Activated T-helper 17 cell treated with anti-CD3 and anti-CD28 coated beads, Interleukin-2, amount 50 U/mL, for 72 hours (primary cell): ENCODE measurements around the gene ZNF76. TPM values are rescaled to one million over a fixed set of nuclear protein-coding genes. Genes with fewer than 3 reads are reported as not detected.

Experiments used
- ATAC-seq: fragments of 150-1000 bp; cut with Tn5 transposase; replicated peaks from 2 replicates; pipeline ENCODE4 v1.10.0; 2021; ENCODE audit warnings: mild to moderate bottlenecking, moderate library complexity
- H3K27ac Mint-ChIP-seq: one replicate; pipeline ENCODE4 v1.8.0; 2022; ENCODE audit warnings: mixed read lengths
- H3K27me3 Mint-ChIP-seq: one replicate; pipeline ENCODE4 v1.8.0; 2022; ENCODE audit warnings: mixed read lengths
- H3K36me3 Mint-ChIP-seq: one replicate; pipeline ENCODE4 v1.8.0; 2022; ENCODE audit warnings: low read depth, mild to moderate bottlenecking, mixed read lengths
- H3K4me1 Mint-ChIP-seq: one replicate; pipeline ENCODE4 v1.8.0; 2022; ENCODE audit warnings: mixed read lengths
- H3K4me3 Mint-ChIP-seq: one replicate; pipeline ENCODE4 v1.8.0; 2022; ENCODE audit warnings: mild to moderate bottlenecking, mixed read lengths
- H3K9me3 Mint-ChIP-seq: one replicate; pipeline ENCODE4 v1.8.0; 2022; ENCODE audit warnings: mixed read lengths
- total RNA-seq, 2 donors: library from RNA; stranded (reverse); gene quantifications; one replicate each; pipeline ENCODE4 v1.2.3, GENCODE V29; 2022

ZNF76 gene
- total RNA-seq, 2 donors from 2014 or later, result 44.3 to 53.2 TPM

DNA sequence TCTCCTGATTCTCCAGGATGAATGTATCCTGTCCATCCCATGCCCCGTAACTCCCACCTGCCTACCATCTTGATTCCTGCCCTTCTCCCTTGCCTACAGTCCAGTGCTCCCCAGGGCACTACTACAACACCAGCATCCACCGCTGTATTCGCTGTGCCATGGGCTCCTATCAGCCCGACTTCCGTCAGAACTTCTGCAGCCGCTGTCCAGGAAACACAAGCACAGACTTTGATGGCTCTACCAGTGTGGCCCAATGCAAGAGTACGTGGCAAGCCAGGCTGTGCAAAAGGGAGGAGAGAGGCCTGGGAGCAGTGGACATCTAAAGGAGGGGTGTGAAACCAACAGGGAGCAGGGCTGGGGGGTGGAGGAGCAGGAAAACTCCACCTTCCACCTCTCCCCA lies 15.0 kb upstream of the ZNF76 start:
- Mint-ChIP-seq H3K4me1 (peaks cover 16% of the 10 kb centered on the region), H3K27ac (no peak overlapping the region), H3K27me3 (no peaks in the 10 kb centered on the region), H3K4me3 (no peak overlapping the region), H3K36me3 (no peaks in the 10 kb centered on the region), H3K9me3 (no peaks in the 10 kb centered on the region)
- no peak for ATAC-seq

DNA sequence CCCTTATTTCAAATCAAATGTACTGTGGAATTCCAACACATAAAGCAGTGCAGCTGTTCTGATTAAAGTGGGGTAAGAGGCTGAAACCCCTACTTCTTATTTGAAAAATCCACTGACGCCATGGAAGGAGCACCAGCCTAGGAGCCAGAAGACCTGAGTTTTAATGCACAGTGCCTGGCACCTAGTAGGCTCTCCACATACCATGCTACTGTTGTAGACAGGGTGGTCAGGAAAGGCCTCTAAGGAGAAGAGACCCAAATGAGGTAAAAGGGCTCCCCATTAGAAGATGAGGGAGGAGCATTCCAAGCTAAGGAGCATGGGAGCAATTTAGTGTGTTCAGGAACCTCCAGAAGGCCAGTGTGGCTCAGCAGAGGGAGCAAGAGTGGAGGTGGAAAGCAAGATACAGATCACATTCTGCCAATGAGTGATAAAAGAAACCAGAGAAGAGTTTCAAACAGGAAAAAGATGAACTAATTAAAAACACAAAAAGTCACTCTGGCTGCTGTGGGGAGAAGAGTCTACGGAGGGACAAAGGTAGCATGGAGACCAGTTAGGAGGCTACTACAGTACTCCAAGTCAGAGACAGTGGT lies 11.8 kb upstream of the ZNF76 start:
- Mint-ChIP-seq H3K4me1 (peaks cover 26% of the 10 kb centered on the region), H3K27me3 (no peaks in the 10 kb centered on the region), H3K9me3 (no peaks in the 10 kb centered on the region), H3K27ac (peak overlapping the region; percentile 51), H3K36me3 (no peaks in the 10 kb centered on the region), H3K4me3 (peak overlapping the region; percentile 41)
- peak; percentile 89 for ATAC-seq

DNA sequence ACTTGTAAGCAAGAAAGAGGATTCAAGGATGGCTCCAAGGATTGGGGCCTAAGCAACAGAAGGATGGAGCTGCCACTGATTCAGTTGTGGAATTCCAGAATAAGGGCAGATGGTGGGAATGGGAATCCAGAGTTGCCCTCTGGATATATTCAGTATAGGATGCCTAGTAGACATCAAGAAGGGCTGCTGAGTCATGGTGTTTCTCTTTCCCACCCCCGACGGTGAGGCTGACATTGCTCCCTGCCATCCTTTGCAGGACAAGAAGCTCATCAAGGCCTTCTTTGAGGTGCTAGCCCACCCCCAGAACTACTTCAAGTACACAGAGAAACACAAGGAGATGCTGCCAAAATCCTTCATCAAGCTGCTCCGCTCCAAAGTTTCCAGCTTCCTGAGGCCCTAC lies 11.2 kb upstream of the ZNF76 start:
- H3K27ac Mint-ChIP-seq, result peak overlapping the region; percentile 70
- peak; percentile 67 for ATAC-seq
- H3K36me3 Mint-ChIP-seq, result no peaks in the 10 kb centered on the region
- H3K4me1 Mint-ChIP-seq, result peaks cover 26% of the 10 kb centered on the region
- H3K4me3 Mint-ChIP-seq, result peak overlapping the region; percentile 41
- no peaks in the 10 kb centered on the region for H3K9me3 Mint-ChIP-seq
- no peaks in the 10 kb centered on the region for H3K27me3 Mint-ChIP-seq

DNA sequence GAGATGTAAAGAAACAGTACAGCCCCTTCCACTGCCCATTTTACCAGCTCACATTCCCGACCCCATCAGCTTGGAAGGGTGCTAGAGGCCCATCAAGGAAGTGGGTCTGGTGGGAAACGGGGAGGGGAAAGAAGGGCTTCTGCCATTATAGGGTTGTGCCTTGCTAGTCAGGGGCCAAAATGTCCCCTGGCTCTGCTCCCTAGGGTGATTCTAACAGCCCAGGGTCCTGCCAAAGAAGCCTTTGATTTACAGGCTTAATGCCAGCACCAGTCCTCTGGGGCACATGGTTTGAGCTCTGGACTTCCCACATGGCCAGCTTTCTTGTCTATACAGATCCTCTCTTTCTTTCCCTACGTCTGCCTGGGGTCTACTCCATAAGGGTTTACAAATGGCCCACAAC lies 10.6 kb upstream of the ZNF76 start:
- Mint-ChIP-seq H3K4me3 (peak overlapping the region; percentile 41), H3K36me3 (no peaks in the 10 kb centered on the region), H3K4me1 (peaks cover 26% of the 10 kb centered on the region), H3K27ac (peak overlapping the region; percentile 70), H3K9me3 (no peaks in the 10 kb centered on the region), H3K27me3 (no peaks in the 10 kb centered on the region)
- no peak for ATAC-seq

DNA sequence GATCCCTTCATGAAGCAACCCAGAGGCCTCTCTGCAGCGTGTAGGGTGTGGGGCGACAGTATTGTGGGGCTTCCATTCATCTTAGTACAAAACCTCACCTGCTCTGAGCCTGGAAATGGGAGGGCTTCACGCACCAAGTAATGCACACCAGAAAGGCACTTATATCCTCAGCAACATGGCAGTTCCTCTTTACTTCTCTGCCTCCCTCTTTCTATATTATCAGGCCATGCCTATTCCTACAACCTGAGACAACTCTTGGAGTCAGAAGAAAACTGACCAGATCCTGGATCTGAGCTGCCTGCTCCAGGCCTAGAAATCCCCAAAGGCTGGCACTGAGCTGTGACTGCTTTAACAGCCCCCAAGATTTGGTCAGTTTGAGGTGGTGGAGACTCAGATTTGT lies 7.6 kb upstream of the ZNF76 start:
- Mint-ChIP-seq H3K27ac (no peak overlapping the region), H3K4me1 (peaks cover 26% of the 10 kb centered on the region), H3K4me3 (no peak overlapping the region), H3K9me3 (no peaks in the 10 kb centered on the region), H3K36me3 (no peaks in the 10 kb centered on the region), H3K27me3 (no peaks in the 10 kb centered on the region)
- no peak for ATAC-seq

DNA sequence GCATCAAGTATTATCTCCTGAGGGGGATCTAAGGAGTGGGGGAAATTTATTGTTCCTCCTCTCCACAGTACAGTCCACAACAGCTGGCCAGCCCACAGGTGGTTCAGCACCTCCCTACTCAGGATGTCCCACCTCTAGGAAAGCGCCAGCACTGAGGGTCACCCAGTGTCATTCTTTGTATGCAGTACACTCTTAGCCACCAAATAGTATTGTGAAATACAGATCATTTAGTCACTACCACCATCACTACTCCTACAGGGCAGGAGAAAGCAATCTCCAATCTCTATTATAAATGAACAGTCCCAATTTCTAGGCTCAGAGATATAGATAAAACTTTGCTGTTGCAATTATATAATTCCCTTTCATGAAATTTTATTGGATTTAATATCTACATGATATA lies 6.3 kb upstream of the ZNF76 start:
- H3K27me3 Mint-ChIP-seq, result no peaks in the 10 kb centered on the region
- peaks cover 19% of the 10 kb centered on the region for H3K4me1 Mint-ChIP-seq
- H3K36me3 Mint-ChIP-seq, result no peaks in the 10 kb centered on the region
- H3K4me3 Mint-ChIP-seq, result no peak overlapping the region
- H3K9me3 Mint-ChIP-seq, result no peaks in the 10 kb centered on the region
- no peak overlapping the region for H3K27ac Mint-ChIP-seq
- no peak for ATAC-seq

DNA sequence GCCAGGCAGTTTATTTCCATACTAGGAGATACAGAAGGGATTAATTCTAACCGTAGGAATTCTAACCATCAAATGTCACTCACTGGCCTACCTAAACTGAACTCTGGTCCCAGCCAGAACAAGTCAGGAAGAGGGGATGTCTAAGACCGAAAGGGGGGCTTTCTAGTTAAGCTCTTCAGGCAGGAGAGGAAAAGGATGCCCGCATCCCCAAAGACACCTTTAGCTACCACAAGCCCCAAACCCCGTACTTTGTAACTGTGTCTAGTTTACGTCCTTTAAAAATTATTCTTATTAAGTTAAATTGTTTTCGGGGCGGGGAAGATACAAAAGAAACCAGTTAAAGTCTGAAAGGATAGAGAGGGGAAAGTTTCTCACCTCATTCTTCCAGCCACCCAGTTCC lies 1.2 kb upstream of the ZNF76 start:
- Mint-ChIP-seq H3K27ac (peak overlapping the region; percentile 96), H3K9me3 (no peaks in the 10 kb centered on the region), H3K4me3 (peak overlapping the region; percentile 95)

DNA sequence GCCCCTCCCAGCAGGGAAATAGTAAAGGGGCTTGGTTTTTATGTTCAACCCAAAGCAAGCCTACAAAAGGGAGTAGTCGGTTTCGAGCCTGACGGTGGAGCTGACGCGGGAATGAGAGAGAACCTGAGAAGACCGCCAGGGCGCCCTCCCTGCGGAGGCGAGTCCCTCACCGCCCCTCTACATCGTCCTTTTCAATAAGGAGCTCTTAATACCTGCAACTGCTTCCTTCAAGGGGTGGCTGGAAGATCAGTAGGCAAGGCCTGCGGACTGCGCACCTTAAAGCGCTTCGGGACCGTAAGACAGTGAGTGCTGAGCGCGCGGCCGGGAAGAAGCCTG lies 709 bp upstream of the ZNF76 start:
- H3K4me1 Mint-ChIP-seq, result peaks cover 27% of the 10 kb centered on the region
- peak overlapping the region; percentile 96 for H3K27ac Mint-ChIP-seq
- no peaks in the 10 kb centered on the region for H3K27me3 Mint-ChIP-seq
- peak overlapping the region; percentile 95 for H3K4me3 Mint-ChIP-seq
- ATAC-seq, result peak; percentile 19
- no peaks in the 10 kb centered on the region for H3K9me3 Mint-ChIP-seq
- H3K36me3 Mint-ChIP-seq, result peaks cover 7% of the 10 kb centered on the region

More for the DNA sequence above, 1.2 kb upstream of the ZNF76 start:
- Mint-ChIP-seq H3K4me1 (peaks cover 26% of the 10 kb centered on the region), H3K27me3 (no peaks in the 10 kb centered on the region), H3K36me3 (peaks cover 7% of the 10 kb centered on the region)
- ATAC-seq, result no peak

DNA sequence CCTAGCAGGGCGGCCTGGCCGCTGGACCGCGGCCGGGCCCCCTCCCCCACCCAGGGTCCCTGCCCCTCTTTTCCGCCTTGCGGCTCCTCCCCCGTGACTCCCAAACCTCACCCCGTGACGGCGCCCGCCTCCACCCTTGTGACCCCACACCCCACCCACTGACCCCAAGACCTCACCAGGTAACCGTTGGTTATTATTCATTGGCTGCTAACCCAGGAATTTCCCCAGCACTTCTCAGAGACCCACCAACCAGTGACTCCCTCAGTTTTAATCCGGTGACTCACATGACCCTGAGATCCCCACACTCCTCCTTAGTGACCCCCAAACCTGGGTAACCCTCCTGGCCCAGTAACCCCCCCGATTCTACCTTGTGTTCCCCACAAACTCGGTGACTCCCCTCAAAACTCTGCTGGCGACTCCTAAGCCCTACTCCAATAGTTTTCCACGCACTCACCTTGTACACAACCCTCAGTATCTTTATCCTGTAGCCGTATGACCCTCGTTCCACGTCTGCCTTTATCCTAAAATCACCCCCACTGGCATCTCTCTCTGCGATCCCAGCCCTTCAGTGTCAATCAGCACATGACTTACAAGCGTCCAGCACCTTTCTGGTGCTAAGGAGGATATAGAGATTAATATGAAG lies 534 bp downstream of the ZNF76 start:
- H3K27ac Mint-ChIP-seq, result peak overlapping the region; percentile 96
- peaks cover 7% of the 10 kb centered on the region for H3K36me3 Mint-ChIP-seq
- H3K27me3 Mint-ChIP-seq, result no peaks in the 10 kb centered on the region
- ATAC-seq, result peak; percentile 42
- no peaks in the 10 kb centered on the region for H3K9me3 Mint-ChIP-seq
- peak overlapping the region; percentile 95 for H3K4me3 Mint-ChIP-seq
- H3K4me1 Mint-ChIP-seq, result peaks cover 32% of the 10 kb centered on the region

DNA sequence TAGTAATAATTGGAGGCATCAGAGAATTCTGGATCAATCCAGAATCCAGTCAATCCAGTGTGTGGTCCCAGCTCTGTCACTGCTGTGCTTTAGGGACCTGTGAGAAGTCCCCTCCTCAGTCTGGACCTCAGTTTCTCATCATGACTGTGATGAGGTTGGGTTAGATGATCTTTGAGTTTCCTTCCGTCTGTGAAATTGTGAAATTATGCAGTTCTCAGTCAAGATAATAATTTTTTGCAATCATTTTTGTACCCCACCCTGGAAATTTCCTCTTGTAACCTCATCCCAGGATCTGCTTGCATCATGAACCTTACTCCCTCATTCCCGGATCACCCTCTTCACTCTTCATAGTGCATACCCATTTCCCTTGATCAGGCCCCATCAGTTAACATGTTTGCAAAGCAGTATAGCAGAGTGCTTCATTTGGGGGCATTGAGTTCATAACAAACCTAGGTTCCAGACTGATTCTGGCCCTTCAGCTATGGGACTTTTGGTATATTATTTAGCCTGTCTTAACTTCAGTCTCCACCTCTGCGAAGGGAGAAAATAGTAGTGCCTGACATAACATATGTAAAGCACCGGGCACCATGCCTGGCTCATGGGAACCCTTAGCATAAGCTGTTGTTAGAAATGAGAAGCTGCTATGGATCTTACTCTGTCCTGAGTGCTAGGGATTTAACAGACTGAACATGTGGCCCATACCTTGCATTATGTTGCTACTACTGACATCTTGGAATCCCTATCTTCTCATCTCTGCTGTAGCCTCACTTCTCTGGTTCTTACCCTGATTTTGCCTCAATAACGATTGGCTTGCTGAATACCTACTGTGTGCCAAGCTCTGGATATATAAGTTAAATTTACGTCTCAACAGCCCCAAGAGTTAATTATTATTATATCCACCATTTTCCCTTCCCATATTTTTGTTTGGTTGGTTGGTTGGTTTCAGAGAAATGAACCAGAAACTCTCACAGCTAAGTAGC lies 1.3 kb downstream of the ZNF76 start:
- Mint-ChIP-seq H3K36me3 (peaks cover 9% of the 10 kb centered on the region), H3K9me3 (no peaks in the 10 kb centered on the region), H3K4me1 (peaks cover 35% of the 10 kb centered on the region), H3K4me3 (peak overlapping the region; percentile 95), H3K27ac (peak overlapping the region; percentile 96), H3K27me3 (no peaks in the 10 kb centered on the region)
- no peak for ATAC-seq

DNA sequence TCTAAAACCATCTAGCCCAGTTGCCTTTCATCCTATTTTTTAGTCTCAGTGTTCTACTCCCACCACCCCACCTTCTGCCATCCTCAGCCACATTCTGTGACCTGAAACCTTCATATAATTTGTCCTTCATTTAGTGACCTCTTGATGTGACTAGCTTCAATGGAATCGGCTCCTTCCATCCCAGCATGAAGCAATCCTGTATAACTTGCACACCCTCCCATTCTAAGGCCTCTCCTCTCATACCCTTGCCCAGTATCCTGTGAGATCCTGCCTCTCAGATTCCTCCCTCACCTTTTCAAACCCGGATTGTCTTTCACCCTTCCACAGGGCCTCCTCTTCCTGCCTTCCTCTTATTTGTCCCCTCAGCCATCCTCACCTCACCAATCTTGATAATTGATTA lies 3.1 kb downstream of the ZNF76 start:
- peak overlapping the region; percentile 12 for H3K27ac Mint-ChIP-seq
- H3K27me3 Mint-ChIP-seq, result no peaks in the 10 kb centered on the region
- H3K4me3 Mint-ChIP-seq, result no peak overlapping the region
- ATAC-seq, result no peak
- H3K9me3 Mint-ChIP-seq, result no peaks in the 10 kb centered on the region
- peaks cover 11% of the 10 kb centered on the region for H3K36me3 Mint-ChIP-seq
- peaks cover 37% of the 10 kb centered on the region for H3K4me1 Mint-ChIP-seq

DNA sequence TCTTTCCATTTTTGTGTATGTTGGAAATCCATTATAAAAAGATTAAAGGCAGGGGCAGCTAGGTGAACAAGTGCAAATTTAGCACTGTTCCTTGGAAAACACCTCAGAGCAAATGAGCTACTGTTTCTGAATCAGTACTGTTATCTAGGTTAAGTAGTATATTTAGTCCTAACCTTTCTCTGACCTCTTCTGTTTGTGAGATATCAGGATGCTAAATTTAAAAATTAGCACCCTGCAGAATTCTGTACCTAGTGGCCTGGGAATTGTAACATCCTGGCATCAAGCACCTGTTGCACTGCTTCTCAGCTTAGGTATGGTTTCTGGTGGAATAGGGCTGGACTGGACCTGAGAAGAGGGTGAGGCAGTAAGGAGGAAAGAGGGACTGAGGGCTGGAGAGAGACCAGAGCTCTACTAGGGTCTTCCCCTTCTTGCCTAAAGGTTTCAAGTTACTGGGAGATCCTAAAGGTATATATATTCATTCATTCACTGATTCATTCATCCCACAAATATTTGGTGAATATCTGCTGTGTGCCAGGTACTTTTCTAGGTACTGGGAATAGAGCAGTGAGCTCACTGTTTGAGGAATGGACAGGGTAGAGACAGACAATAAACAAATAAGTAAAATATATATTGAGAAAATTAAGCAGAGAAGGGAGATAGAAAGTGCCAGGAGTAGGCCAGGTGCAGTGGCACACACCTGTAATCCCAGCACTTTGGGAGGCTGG lies 5.2 kb downstream of the ZNF76 start:
- no peaks in the 10 kb centered on the region for H3K9me3 Mint-ChIP-seq
- H3K4me1 Mint-ChIP-seq, result peaks cover 37% of the 10 kb centered on the region
- H3K27ac Mint-ChIP-seq, result peak overlapping the region; percentile 71
- H3K4me3 Mint-ChIP-seq, result peak overlapping the region; percentile 63
- ATAC-seq, result no peak
- H3K27me3 Mint-ChIP-seq, result no peaks in the 10 kb centered on the region
- peaks cover 11% of the 10 kb centered on the region for H3K36me3 Mint-ChIP-seq

DNA sequence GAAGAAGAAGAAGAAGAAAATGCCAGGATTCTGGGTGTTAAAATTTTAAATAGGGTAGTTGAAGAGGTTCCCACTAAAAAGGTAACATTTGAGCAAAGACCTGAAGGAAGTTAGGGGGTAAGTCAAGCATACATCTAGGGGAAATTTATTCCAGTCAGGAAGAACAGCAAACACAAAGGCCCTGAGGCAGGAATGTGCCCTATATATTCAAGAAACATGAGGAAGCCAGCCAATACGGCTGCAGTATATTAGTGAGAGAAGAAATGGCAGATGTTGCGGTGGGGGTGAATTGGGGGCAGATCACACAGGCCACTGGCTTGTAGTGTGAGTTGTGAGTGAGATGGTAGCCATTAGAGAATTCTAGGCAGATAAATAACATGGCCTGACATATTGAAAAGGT lies 6.0 kb downstream of the ZNF76 start:
- Mint-ChIP-seq H3K4me1 (peaks cover 32% of the 10 kb centered on the region), H3K4me3 (no peak overlapping the region), H3K27ac (no peak overlapping the region), H3K9me3 (no peaks in the 10 kb centered on the region), H3K27me3 (no peaks in the 10 kb centered on the region), H3K36me3 (peaks cover 11% of the 10 kb centered on the region)
- ATAC-seq, result no peak

DNA sequence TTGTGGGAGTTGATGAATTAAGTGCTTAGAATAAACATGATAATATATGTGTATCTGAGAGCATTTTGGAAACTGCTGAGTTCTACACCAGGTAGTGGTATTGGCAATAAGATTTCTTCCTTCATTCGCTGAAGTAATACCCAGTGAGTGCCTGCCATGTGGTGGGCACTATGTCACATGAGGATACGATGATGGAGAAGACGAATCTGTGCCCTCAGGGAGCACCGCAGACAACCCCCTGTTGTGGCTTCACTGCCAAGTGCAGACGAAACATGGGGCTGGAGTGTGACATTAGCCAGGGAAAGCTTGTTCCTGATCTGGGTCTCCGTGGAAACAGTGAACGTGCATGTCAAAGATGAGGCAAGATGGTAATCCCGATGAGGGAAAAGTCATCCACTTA lies 7.9 kb downstream of the ZNF76 start:
- no peaks in the 10 kb centered on the region for H3K9me3 Mint-ChIP-seq
- peaks cover 11% of the 10 kb centered on the region for H3K36me3 Mint-ChIP-seq
- H3K4me1 Mint-ChIP-seq, result peaks cover 19% of the 10 kb centered on the region
- H3K27ac Mint-ChIP-seq, result no peak overlapping the region
- no peak for ATAC-seq
- H3K27me3 Mint-ChIP-seq, result no peaks in the 10 kb centered on the region
- H3K4me3 Mint-ChIP-seq, result no peak overlapping the region
